Stimulated activated CD4-positive, alpha-beta T cell treated with anti-CD3 and anti-CD28 coated beads, Interleukin-15, amount 100 ng/mL, for 24 hours (primary cell): ENCODE results near the gene SLCO4A1.

Source experiments
- DNase-seq: peaks from one replicate; pipeline ENCODE4 v3.0.0-alpha.2; 2020

The SLCO4A1 gene

GRCh38 chr20:62638055-62638570 lies 4.2 kb upstream of the SLCO4A1 start:
- no peak for DNase-seq

DNA sequence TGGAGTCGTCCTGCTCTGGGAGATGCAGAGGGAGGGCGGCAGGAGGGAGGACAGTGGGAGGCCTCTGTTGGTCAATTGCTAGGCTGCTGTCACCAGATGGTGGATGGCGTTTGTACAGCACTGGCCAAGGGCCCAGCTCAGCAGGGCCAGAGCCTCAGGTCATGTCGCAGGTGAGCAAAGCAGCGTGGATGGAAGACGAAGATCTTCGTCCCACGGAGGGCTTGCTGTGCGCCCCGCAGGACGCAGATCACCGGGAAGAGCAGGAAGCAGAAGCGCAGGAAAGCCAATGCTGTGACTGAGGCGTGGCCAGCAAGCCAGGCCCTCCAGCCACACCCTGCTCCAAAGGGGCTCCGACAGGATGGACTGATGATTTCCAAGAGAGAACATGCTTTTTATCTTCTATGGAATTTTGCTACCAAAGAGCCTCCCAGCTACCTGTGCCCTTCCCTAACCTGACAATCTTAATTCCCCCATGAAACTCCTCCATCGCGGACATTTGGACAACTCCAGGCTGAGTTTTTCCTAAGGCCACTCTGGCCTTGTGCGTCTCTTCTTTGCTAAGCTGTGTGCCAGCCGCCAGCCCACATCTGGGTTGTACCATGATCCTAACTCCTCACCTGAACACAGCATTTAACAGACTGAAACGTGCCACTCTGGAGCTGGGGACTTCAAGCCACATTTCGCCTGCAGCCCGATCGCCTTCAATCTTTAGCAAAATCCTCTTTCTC lies 3.5 kb upstream of the SLCO4A1 start:
- no peak for DNase-seq

GRCh38 chr20:62639765-62640164 lies 2.5 kb upstream of the SLCO4A1 start:
- DNase-seq: no peak

DNA sequence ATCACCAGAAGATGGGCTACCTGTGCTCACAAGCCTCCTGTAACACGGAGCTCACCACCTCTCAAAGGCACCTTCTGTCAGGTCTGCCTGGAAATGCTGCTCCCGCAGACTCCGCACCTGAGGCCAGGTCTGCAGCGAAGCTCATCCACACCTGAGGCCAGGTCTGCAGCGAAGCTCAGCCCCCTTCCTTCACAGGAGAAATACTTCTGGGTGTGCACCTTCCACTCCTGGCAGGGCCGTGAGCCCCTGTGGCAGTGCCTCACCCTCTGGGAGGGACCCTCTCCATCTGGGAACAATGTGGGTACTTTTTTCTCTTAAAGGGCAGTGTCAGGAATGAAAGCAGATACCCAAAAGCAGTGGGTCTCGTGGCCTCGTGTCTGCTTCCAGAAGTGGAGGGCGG lies 1.4 kb upstream of the SLCO4A1 start:
- no peak for DNase-seq

- DNase-seq: peak; percentile 37
Observed at GRCh38 chr20:62641321-62642050, 817 bp upstream of the SLCO4A1 start.

DNA sequence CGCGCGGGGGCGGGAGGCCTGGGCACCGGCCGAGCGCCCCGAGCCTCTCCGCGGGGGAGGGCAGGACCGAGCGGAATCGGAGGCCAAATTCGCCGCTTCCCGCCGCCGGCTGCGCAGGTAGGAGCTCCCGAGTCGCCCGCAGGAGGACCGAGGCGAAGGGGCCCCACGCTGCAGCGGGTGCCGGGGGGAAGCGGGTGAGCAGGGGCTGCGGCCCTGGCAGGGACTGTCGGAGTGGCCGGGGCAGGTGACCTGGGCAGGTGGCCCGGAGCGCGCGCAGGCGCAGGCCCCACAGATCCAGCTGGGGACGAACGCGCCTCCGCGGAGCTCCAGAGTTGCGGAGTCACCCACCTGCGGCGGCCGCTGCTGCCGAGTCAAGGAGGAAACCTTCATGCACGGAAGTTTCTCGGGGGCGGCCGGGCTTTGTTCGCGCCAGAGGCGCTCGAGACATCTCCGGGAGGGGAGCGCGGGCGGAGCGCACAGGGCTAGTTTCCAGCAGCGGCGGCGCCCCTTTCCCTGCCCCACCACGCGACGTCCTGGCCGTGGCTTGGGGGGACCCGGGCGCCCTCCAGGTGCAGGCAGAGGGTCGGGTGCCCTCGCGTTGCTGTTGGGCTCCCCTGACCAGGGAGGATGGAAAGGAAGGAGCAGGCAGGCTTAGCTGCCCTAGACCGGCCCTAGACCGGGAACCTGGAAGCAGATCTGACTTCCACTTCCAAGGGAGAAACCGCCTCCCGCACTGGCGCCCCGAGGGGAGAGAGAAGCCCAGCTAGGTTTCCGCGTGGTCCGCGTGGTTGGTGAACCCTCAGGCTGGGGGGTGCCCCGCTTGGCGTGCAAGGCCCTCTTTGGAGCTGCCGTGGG lies 590 bp downstream of the SLCO4A1 start:
- peak; percentile 72 for DNase-seq

GRCh38 chr20:62643521-62644043 lies 1.3 kb downstream of the SLCO4A1 start:
- no peak for DNase-seq

- no peak for DNase-seq
Observed at GRCh38 chr20:62644044-62644795, 1.9 kb downstream of the SLCO4A1 start.

- DNase-seq: no peak
Observed at GRCh38 chr20:62644802-62645496, 2.6 kb downstream of the SLCO4A1 start.

DNA sequence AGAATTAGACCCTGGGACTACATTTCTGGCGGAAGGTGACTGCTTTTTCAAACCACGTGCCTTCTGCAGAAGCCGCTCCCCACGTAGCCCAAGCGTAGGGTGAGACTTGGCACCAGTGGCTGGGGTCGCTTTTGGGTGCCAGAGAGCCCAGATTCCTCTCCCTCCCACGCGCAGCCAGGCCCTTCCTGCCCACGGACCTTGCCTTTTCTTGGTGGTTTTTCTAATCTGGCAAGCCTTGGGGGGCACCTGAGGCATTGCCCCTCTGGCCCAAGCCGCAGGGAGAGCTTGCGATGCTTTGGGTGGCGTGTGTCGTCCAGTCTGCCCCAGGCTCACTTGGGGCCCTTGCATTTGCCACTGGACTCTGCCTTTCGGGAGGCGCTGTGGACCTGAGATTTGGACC lies 3.3 kb downstream of the SLCO4A1 start:
- DNase-seq: no peak

- DNase-seq: no peak
Observed at GRCh38 chr20:62646851-62647520, 4.7 kb downstream of the SLCO4A1 start.

- no peak for DNase-seq
Observed at GRCh38 chr20:62647521-62648317, 5.4 kb downstream of the SLCO4A1 start.

DNA sequence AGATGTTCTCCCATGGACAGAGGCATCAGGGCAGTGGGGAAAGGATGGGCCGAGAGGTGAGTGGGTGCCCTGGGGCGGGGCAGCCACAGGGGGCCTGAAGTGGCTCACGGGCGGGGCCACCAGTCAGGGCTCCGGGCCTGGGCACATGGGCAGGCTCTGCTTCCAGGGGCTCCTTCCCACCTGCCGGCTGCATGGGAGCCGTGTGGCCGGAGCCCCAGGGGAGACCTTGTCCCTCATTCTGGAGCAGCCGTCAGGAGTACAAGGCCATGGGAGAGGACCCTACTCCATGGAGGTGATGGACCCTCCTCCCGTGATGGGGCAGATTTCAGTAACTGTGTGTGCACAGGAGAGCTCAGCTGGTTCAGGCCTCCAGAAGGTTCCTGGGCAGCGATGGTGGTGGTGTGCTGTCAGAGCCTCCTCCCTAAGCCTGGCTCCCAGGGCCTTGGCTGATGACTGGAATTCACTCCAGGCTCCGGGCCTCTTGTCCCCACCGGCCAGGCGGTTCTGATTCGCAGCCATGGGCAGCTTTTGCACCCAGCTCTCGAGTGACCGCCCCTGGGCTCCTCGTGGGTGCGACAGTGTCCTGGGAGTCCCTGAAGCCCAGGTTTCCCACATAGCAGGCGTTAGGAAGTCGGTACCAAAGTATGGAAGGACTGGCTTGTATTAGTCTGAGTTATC lies 6.2 kb downstream of the SLCO4A1 start:
- no peak for DNase-seq

- DNase-seq: no peak
Observed at GRCh38 chr20:62649140-62649539, 6.8 kb downstream of the SLCO4A1 start.

DNA sequence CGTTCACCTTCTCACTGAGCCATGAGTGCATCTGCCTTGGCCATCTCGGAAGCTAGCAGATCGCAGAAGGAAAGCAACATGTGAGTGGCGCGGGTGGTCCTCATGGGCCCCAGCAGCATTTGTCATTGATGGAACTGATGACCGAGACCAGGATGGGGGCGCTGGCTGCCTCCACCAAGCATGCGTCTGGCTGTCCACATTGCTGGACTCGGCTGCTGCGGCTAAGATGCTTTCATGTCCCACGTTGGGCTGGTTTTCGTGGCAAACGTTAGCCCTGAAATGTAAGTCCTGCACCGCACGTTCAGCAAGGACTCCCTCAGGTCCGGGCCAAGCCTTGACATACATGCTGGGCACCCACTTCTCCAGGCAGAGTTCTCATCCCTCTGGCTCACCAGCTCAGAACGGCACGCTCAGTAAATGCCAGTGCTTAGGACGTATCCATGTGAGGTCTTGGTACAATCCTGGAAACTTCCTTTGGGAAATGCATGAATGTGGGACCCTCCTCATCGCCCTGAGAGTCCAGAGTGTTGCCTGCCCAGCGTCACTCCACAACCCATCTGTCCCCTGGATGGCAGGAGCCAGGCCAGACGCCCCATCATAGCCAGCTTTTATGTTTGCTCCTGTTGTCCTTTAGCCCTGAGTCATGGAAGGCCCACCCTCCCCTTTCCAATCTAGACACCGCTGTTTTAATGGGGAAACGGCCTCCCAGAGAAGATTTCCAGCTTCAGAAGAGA lies 8.4 kb downstream of the SLCO4A1 start:
- DNase-seq: no peak

- DNase-seq: peak; percentile 83
Observed at GRCh38 chr20:62651285-62652021, 9.2 kb downstream of the SLCO4A1 start.

DNA sequence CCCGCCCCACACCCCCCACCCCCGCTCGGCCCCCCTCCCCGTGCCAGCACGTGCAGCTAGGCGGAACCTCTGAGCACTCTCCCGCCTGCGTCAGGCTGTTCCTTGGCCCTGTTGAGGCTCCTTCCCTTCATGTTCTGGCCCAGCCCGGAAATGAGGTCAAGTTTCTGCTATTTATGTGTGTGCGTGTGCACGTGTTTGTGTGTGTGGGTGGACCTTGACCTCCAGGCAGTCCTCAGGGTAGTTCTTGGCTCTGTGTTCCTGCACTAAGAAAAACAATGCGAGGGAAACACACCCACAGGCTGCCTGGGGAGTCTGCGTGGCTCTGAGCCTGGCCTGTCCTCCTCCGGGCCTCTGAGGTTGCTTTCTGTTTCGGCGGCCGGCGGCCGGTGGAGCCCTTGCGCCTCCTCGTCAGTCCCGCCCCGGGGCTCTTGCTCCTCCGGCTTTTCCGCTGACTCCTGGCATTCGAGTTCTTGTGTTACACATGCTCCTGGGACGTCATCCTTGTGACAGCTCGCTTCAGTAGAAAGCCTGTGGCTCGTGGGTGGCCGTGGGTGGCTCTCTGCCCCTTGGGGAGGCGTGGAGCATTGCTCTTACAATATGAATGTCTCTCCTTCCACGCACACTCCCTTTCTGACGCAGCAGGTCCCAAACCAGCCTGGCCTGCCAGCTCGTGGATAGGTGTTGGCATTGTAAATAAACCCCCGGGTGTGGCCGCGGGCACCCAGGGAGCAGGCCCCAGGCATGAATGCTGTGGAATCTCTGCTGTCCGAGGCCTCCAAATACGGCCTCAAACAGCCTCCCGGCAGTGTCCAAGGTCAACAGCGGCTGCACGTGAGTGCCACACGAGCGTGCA lies 10.0 kb downstream of the SLCO4A1 start:
- DNase-seq: peak; percentile 71
